Head of caudate nucleus (tissue), 42 donors: Measurements from ENCODE around the gene PDE4B.
"Not testable (repeated sequence)": the region's sequence is repeated elsewhere in the genome, so short reads cannot be mapped to it uniquely, and the experiment has no call there.

Experiments
- DNase-seq, 42 donors: peaks; one replicate each; pipeline versions ENCODE4 v3.0.0 to v3.0.0-alpha.2; 2020 to 2021; ENCODE audit warnings: mixed read lengths in 7 of 42
- intact Hi-C: fragments of 100-400 bp; cut with DNase I; formaldehyde crosslinking; loops from one replicate; pipeline ENCODE4 v1.15.0; 2022

PDE4B gene

GRCh38 chr1:65856591-65856990, 63.9 kb downstream of the PDE4B start:
- intact Hi-C loops, DNase-seq: not testable (repeated sequence)

- intact Hi-C loops = no loop called here
- no peak for DNase-seq
These were observed 73.7 kb downstream of the PDE4B start for GRCh38 chr1:65866439-65866838.

GRCh38 chr1:65872301-65872700, 79.6 kb downstream of the PDE4B start:
- no peak for DNase-seq
- intact Hi-C loops = no loop called here

GRCh38 chr1:65878342-65878741, 85.6 kb downstream of the PDE4B start:
- DNase-seq, intact Hi-C loops: not testable (repeated sequence)

GRCh38 chr1:65880611-65881010, 87.9 kb downstream of the PDE4B start:
- intact Hi-C loops = no loop called here
- DNase-seq = no peak

GRCh38 chr1:65881067-65881594, 88.4 kb downstream of the PDE4B start:
- peak in 1 of 42 donors; percentile 37 for DNase-seq
- intact Hi-C loops = no loop called here

GRCh38 chr1:65882076-65882475, 89.4 kb downstream of the PDE4B start:
- intact Hi-C loops = no loop called here
- no peak for DNase-seq

- intact Hi-C loops = no loop called here
- DNase-seq = no peak
These were observed 96.7 kb downstream of the PDE4B start for GRCh38 chr1:65889441-65889840.

GRCh38 chr1:65890201-65890843, 97.6 kb downstream of the PDE4B start:
- no peak for DNase-seq
- intact Hi-C loops = no loop called here

GRCh38 chr1:65894738-65895605, 102.3 kb downstream of the PDE4B start:
- intact Hi-C loops = no loop called here
- DNase-seq = no peak

GRCh38 chr1:65896721-65897120, 104.0 kb downstream of the PDE4B start:
- intact Hi-C loops = no loop called here
- DNase-seq = no peak

GRCh38 chr1:65897485-65897884, 104.8 kb downstream of the PDE4B start:
- intact Hi-C loops = no loop called here
- DNase-seq = no peak

GRCh38 chr1:65904681-65905083, 112.0 kb downstream of the PDE4B start:
- peak in 11 of 42 donors; percentile 3 to 40 (median 17) for DNase-seq
- intact Hi-C loops = no loop called here

- DNase-seq = no peak
- intact Hi-C loops = no loop called here
These were observed 117.7 kb downstream of the PDE4B start for GRCh38 chr1:65910432-65910831.

GRCh38 chr1:65911679-65912078, 119.0 kb downstream of the PDE4B start:
- peak in 8 of 42 donors; percentile 3 to 47 (median 24) for DNase-seq
- intact Hi-C loops = no loop called here

- no peak for DNase-seq
- intact Hi-C loops = no loop called here
These were observed 125.9 kb downstream of the PDE4B start for GRCh38 chr1:65918564-65918963.

- intact Hi-C loops = no loop called here
- DNase-seq = no peak
These were observed 128.8 kb downstream of the PDE4B start for GRCh38 chr1:65921446-65921845.

- no peak for DNase-seq
- intact Hi-C loops = no loop called here
These were observed 131.8 kb downstream of the PDE4B start for GRCh38 chr1:65924471-65924870.

GRCh38 chr1:65938506-65938905, 145.8 kb downstream of the PDE4B start:
- intact Hi-C loops = no loop called here
- DNase-seq = no peak

- intact Hi-C loops = no loop called here
- no peak for DNase-seq
These were observed 146.5 kb downstream of the PDE4B start for GRCh38 chr1:65939191-65939590.
